ENCODE results near the gene WDR86.

- TF ChIP-seq, protein P1, sequence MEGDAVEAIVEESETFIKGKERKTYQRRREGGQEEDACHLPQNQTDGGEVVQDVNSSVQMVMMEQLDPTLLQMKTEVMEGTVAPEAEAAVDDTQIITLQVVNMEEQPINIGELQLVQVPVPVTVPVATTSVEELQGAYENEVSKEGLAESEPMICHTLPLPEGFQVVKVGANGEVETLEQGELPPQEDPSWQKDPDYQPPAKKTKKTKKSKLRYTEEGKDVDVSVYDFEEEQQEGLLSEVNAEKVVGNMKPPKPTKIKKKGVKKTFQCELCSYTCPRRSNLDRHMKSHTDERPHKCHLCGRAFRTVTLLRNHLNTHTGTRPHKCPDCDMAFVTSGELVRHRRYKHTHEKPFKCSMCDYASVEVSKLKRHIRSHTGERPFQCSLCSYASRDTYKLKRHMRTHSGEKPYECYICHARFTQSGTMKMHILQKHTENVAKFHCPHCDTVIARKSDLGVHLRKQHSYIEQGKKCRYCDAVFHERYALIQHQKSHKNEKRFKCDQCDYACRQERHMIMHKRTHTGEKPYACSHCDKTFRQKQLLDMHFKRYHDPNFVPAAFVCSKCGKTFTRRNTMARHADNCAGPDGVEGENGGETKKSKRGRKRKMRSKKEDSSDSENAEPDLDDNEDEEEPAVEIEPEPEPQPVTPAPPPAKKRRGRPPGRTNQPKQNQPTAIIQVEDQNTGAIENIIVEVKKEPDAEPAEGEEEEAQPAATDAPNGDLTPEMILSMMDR (IDR thresholded peaks at IDR 0.05), result no peak
- no peak for TF ChIP-seq POLR2A (IDR thresholded peaks at IDR 0.05)
These were observed 31.2 kb downstream of the WDR86 start for GRCh38 chr7:151378496-151379192.
